Osteoblast (primary cell): ENCODE results near the gene SHFL. TPM values are rescaled to one million over a fixed set of nuclear protein-coding genes. Genes with fewer than 3 reads are reported as not detected.

Experiments used
- DNase-seq: peaks from one replicate; pipeline ENCODE4 v3.0.0; 2011; ENCODE audit warnings: low spot score, mixed read lengths; ENCODE audit not compliant: insufficient read length; ENCODE audit errors: missing footprints
- H2AFZ ChIP-seq: 2 replicates; pipeline ENCODE4 v1.6.0; 2011; ENCODE audit warnings: mild to moderate bottlenecking, low read length
- H3K27ac ChIP-seq: 2 replicates; pipeline ENCODE4 v1.5.1; 2011; ENCODE audit warnings: mild to moderate bottlenecking, low read depth, low read length, moderate library complexity
- H3K27me3 ChIP-seq: 2 replicates; pipeline ENCODE4 v1.6.0; 2012; ENCODE audit warnings: mild to moderate bottlenecking, control low read depth, inconsistent platforms, low read length, moderate library complexity; ENCODE audit not compliant: insufficient read depth
- H3K36me3 ChIP-seq: 2 replicates; pipeline ENCODE4 v1.5.1; 2011; ENCODE audit warnings: mild to moderate bottlenecking, low read length, control low read depth, moderate library complexity; ENCODE audit not compliant: insufficient read depth
- H3K4me1 ChIP-seq: 2 replicates; pipeline ENCODE4 v1.5.1; 2011; ENCODE audit warnings: mild to moderate bottlenecking, low read length, control low read depth, moderate library complexity; ENCODE audit not compliant: insufficient read depth
- H3K4me2 ChIP-seq: 2 replicates; pipeline ENCODE4 v1.6.0; 2011; ENCODE audit warnings: mild to moderate bottlenecking, low read length; ENCODE audit not compliant: insufficient read depth
- H3K4me3 ChIP-seq: fragments of 200-600 bp; sonication (generic); 3 replicates; pipeline ENCODE4 v1.5.1; 2012; ENCODE audit warnings: mild to moderate bottlenecking, low read length, inconsistent platforms; ENCODE audit not compliant: insufficient read depth
- H3K79me2 ChIP-seq: 2 replicates; pipeline ENCODE4 v1.6.0; 2012; ENCODE audit warnings: mild to moderate bottlenecking, low read length, control low read depth, inconsistent platforms; ENCODE audit not compliant: insufficient read depth
- H3K9me3 ChIP-seq: 2 replicates; pipeline ENCODE4 v1.5.1; 2011; ENCODE audit warnings: low read depth, low read length, control low read depth
- H4K20me1 ChIP-seq: 2 replicates; pipeline ENCODE4 v1.6.0; 2012; ENCODE audit warnings: mild to moderate bottlenecking, low read length, control low read depth; ENCODE audit not compliant: insufficient read depth
- total RNA-seq: library from RNA; depleted of rRNA; stranded (reverse); fragments of >200 nt; gene quantifications from 2 replicates; pipeline ENCODE4 v1.2.3, GENCODE V29; 2012
- TF ChIP-seq, protein P1 (sequence below): IDR thresholded peaks from 2 replicates; pipeline ENCODE4 v1.5.1; 2011; ENCODE audit warnings: mild to moderate bottlenecking, low read depth, low read length, moderate library complexity; ENCODE audit errors: extremely low read depth

The SHFL gene
- total RNA-seq, 1 donor = 22.4 TPM

DNA sequence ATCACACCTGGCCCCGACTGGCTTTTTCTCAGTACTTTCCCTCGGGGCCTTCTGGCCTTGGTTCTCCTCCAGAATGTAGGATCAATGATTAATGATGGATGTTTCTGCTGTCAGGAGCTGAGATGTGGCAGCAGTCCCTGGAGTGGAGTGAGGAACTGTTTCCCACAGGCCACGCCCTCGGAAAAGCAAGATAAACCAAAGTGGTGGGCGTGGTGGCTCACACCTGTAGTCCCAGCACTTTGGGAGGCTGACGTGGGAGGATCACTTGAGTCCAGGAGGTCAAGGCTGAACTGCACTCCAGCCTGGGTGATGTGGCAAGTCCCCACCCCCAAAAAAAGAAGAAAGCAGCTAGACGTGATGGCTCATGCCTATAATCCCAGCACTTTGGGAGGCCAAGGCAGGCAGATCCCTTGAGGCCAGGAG lies 7.1 kb upstream of the SHFL start:
- DNase-seq = peak; percentile 23
- H2AFZ ChIP-seq = no peak overlapping the region
- H4K20me1 ChIP-seq = no peaks in the 10 kb centered on the region
- H3K27ac ChIP-seq = no peak overlapping the region
- H3K79me2 ChIP-seq = no peaks in the 10 kb centered on the region
- TF ChIP-seq, protein P1, sequence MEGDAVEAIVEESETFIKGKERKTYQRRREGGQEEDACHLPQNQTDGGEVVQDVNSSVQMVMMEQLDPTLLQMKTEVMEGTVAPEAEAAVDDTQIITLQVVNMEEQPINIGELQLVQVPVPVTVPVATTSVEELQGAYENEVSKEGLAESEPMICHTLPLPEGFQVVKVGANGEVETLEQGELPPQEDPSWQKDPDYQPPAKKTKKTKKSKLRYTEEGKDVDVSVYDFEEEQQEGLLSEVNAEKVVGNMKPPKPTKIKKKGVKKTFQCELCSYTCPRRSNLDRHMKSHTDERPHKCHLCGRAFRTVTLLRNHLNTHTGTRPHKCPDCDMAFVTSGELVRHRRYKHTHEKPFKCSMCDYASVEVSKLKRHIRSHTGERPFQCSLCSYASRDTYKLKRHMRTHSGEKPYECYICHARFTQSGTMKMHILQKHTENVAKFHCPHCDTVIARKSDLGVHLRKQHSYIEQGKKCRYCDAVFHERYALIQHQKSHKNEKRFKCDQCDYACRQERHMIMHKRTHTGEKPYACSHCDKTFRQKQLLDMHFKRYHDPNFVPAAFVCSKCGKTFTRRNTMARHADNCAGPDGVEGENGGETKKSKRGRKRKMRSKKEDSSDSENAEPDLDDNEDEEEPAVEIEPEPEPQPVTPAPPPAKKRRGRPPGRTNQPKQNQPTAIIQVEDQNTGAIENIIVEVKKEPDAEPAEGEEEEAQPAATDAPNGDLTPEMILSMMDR = no peak
- H3K9me3 ChIP-seq = no peaks in the 10 kb centered on the region
- no peaks in the 10 kb centered on the region for H3K36me3 ChIP-seq
- H3K4me1 ChIP-seq = no peaks in the 10 kb centered on the region
- no peaks in the 10 kb centered on the region for H3K27me3 ChIP-seq
- no peak overlapping the region for H3K4me2 ChIP-seq
- H3K4me3 ChIP-seq = no peak overlapping the region

DNA sequence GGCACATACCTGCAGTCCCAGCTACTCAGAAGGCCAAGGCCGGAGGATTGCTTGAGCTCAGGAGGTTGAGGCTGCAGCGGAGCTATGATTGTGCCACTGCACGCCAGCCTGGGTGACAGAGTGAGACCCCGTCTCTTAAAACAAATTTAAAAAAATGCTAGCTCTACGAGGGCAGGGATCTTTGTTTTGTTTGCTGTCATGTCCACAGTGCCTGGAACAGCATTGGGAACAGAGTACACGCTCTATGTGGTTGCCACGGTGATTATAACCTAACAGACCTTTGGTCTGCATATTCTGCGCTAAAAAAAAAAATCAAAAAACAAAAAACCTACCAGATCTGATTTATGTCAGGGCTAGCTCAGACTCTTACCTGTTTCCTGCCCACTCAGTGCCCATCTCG lies 2.2 kb upstream of the SHFL start:
- H3K4me2 ChIP-seq = no peak overlapping the region
- no peak overlapping the region for H2AFZ ChIP-seq
- H3K4me1 ChIP-seq = peaks cover 3% of the 10 kb centered on the region
- H3K36me3 ChIP-seq = no peaks in the 10 kb centered on the region
- TF ChIP-seq, protein P1 = no peak
- H3K27ac ChIP-seq = no peak overlapping the region
- DNase-seq = no peak
- H4K20me1 ChIP-seq = peaks cover 4% of the 10 kb centered on the region
- no peaks in the 10 kb centered on the region for H3K79me2 ChIP-seq
- no peak overlapping the region for H3K4me3 ChIP-seq
- no peaks in the 10 kb centered on the region for H3K9me3 ChIP-seq
- H3K27me3 ChIP-seq = no peaks in the 10 kb centered on the region

DNA sequence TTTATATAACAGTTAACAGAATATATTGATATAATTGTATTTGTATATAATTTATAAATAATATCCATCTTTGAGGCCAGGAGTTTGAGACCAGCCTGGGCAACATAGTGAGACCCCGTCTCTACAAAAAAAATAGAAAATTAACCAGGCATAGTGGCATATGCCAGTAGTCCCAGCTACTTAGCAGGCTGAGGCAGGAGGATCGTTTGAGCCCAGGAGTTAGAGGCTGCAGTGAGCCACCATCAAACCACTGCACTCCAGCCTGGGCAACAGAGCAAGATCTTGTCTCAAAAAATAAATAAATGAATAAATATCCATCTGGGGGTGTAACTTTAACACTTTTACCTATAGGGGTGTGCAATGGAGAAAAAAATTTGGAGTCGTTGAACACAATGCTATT lies 1.3 kb upstream of the SHFL start:
- no peaks in the 10 kb centered on the region for H3K27me3 ChIP-seq
- H3K4me2 ChIP-seq = no peak overlapping the region
- H2AFZ ChIP-seq = no peak overlapping the region
- DNase-seq = no peak
- no peak overlapping the region for H3K4me3 ChIP-seq
- no peaks in the 10 kb centered on the region for H3K36me3 ChIP-seq
- H3K27ac ChIP-seq = no peak overlapping the region
- no peaks in the 10 kb centered on the region for H3K79me2 ChIP-seq
- peaks cover 3% of the 10 kb centered on the region for H3K4me1 ChIP-seq
- H4K20me1 ChIP-seq = peaks cover 4% of the 10 kb centered on the region
- no peaks in the 10 kb centered on the region for H3K9me3 ChIP-seq
- TF ChIP-seq, protein P1 = no peak

DNA sequence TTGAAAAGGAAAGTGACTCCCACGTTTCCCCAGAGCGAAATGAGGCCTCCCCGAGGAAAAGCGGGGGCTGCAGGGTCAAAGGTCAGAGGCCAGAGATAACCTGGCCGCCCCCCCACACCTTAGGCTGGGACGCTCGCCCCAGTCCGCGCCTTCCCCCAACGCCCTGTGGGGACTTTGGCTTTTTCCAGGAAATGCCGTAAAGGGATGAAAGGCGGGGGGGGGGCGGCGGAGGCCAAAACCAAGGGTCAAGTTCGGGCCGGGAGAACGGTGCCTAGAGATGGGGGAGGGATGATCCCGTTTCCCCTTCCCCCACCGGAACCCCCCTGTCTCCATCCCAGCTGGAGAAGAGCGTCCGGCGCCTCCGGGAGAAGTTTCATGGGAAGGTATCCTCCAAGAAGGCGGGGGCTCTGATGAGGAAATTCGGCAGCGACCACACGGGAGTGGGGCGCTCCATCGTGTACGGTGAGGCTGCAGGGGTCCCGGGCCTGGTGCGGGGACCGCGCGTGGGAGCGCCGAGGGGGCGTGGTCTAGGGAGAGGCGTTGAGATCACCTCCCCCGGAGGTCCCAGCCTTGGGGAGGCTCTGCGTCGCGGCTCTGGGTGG lies 575 bp downstream of the SHFL start:
- H3K4me1 ChIP-seq = peaks cover 3% of the 10 kb centered on the region
- H3K27me3 ChIP-seq = no peaks in the 10 kb centered on the region
- H3K27ac ChIP-seq = peak overlapping the region; percentile 70
- peak overlapping the region; percentile 89 for H2AFZ ChIP-seq
- peak overlapping the region; percentile 87 for H3K4me2 ChIP-seq
- H4K20me1 ChIP-seq = peaks cover 4% of the 10 kb centered on the region
- H3K36me3 ChIP-seq = peaks cover 3% of the 10 kb centered on the region
- TF ChIP-seq, protein P1 = no peak
- peak overlapping the region; percentile 98 for H3K4me3 ChIP-seq
- peak; percentile 85 for DNase-seq
- H3K79me2 ChIP-seq = no peaks in the 10 kb centered on the region
- no peaks in the 10 kb centered on the region for H3K9me3 ChIP-seq
